Activated naive CD8-positive, alpha-beta T cell treated with anti-CD3 and anti-CD28 coated beads for 36 hours (primary cell): ENCODE measurements around the gene SUSD4. TPM values are rescaled to one million over a fixed set of nuclear protein-coding genes. Genes with fewer than 3 reads are reported as not detected.
"Not testable (repeated sequence)": the region's sequence is repeated elsewhere in the genome, so short reads cannot be mapped to it uniquely, and the experiment has no call there.

Experiments used
- DNase-seq: peaks from one replicate; pipeline ENCODE4 v3.0.0; 2021
- H3K27ac Mint-ChIP-seq: one replicate; pipeline ENCODE4 v1.8.0; 2022; ENCODE audit warnings: mild to moderate bottlenecking, moderate library complexity, mixed read lengths
- H3K27me3 Mint-ChIP-seq: one replicate; pipeline ENCODE4 v1.8.0; 2022; ENCODE audit warnings: mild to moderate bottlenecking, mixed read lengths
- H3K36me3 Mint-ChIP-seq: one replicate; pipeline ENCODE4 v1.8.0; 2021; ENCODE audit warnings: mild to moderate bottlenecking, mixed read lengths
- H3K4me1 Mint-ChIP-seq: one replicate; pipeline ENCODE4 v1.8.0; 2021; ENCODE audit warnings: mixed read lengths
- H3K4me3 Mint-ChIP-seq: one replicate; pipeline ENCODE4 v1.8.0; 2022; ENCODE audit warnings: mild to moderate bottlenecking, moderate library complexity, mixed read lengths
- H3K9me3 Mint-ChIP-seq: one replicate; pipeline ENCODE4 v1.8.0; 2022; ENCODE audit warnings: mixed read lengths
- total RNA-seq, 2 experiments: library from RNA; stranded (reverse); gene quantifications; one replicate each; pipeline ENCODE4 v1.2.3, GENCODE V29; 2021

The SUSD4 gene
- total RNA-seq, 2 experiments from 2014 or later, result 0.22 to 0.33 TPM

DNA sequence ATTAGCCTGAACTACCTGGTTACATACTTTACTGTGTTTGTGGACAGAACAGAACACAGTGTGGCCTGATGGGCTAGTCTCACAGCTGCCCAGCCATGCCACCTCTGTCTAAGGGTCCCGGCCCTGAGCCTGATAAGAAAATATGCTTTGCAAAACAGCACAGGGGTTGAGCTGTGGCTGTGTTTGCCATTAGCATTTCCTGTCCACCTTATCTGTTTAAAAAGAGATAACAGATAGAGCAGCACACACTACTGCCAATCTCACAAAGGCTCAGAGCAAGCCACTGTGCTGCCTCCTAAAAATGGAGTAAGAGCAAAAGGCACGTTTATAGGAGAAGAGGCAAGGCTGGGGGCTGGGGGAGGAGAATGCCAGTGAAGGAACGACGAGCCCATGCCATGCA lies 95.0 kb downstream of the SUSD4 start:
- no peak for DNase-seq
- no peak overlapping the region for H3K27ac Mint-ChIP-seq
- no peaks in the 10 kb centered on the region for H3K36me3 Mint-ChIP-seq
- no peak overlapping the region for H3K4me3 Mint-ChIP-seq
- no peaks in the 10 kb centered on the region for H3K9me3 Mint-ChIP-seq
- H3K27me3 Mint-ChIP-seq, result no peaks in the 10 kb centered on the region
- H3K4me1 Mint-ChIP-seq, result no peaks in the 10 kb centered on the region

DNA sequence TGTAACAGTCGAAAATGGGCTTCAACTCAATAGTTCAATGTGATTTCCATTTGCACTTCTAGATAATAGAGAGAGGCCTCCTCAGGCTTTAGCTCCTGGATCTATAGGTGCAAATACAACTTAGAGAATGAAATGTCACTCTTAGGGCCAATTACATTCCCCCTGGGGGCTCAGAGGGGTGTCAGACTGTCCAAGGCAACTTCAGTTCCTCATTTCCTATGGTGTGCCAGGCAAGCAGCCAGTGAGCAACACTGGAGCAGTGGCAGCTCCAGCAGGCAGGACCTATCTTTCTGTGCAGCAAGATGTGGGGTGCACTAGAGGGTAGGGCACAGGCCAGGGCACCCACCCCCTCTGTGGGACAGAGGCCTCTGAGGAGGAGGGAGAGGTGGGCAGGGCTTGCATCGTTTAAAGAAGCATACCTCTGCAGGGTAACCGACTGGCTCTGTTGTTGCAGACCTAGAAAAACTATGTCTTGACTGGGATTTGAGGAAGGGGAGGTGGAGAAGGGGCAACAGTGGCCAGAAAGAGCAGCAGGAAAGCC lies 97.3 kb downstream of the SUSD4 start:
- Mint-ChIP-seq H3K4me3 (no peak overlapping the region), H3K9me3 (no peaks in the 10 kb centered on the region), H3K36me3 (no peaks in the 10 kb centered on the region), H3K27me3 (no peaks in the 10 kb centered on the region), H3K4me1 (no peaks in the 10 kb centered on the region), H3K27ac (no peak overlapping the region)
- no peak for DNase-seq

DNA sequence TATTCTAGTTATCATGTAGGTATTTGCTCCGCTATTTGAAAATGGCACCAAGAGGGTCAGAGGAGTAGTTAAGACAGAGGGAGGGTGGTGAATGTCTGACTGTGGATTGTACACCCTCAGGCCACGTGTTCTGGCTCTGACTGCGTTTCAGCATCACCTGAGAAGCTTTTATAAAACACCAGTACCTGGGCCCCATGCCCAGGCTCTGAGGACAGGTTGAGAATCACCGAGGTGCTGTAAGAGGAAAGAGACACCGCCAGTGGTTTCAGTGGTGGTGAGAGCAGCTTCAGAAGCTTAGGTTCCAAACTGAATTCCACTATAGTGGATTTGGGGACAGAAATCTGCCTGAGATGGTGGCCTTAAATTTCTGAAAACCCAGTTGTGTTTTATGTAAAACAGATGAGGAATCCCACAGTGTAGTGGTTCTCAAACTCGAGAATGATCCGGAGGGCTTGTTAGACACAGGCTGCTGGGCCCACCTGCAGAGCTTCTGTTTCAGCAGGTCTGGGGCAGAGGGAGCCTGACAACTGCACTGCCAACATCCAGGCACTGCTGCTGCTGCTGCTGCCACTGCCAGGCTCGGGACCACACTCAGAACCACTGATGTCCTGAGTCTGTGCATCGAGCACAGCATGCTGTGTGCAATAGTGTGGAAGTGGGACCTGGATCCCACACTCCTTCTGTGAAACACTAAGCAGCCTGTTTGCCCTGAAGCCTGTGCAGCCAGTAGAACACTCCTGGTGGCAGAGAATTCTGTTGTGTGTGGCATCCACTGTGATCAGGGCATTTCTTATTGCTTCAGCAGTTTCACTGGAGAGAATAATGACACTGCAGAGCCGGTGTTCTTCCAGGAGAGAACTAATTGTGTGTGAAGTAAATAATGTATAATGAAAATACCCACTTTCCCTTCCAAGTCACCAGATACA lies 98.7 kb downstream of the SUSD4 start:
- no peaks in the 10 kb centered on the region for H3K27me3 Mint-ChIP-seq
- H3K27ac Mint-ChIP-seq, result no peak overlapping the region
- H3K9me3 Mint-ChIP-seq, result no peaks in the 10 kb centered on the region
- no peaks in the 10 kb centered on the region for H3K4me1 Mint-ChIP-seq
- no peak for DNase-seq
- H3K4me3 Mint-ChIP-seq, result no peak overlapping the region
- H3K36me3 Mint-ChIP-seq, result no peaks in the 10 kb centered on the region

DNA sequence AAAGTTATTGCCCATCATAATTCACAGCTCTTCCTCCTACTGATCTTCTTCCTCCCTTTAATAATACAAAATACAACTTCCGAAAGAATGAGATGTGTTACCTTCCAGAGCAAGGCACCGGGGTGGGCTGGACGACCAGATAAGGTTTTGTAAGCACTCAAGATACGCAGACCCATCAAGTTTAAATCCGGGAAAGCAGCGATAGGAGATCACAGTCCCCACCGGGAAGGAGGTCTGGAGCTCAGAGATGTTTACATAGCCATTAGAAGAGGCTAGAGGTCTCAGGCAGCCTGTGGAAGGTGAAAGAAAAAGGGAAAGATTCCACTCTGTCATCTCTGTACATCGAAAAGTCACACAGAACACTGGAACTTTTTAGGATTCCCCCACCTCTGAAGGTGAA lies 99.4 kb downstream of the SUSD4 start:
- Mint-ChIP-seq H3K9me3 (no peaks in the 10 kb centered on the region), H3K4me3 (no peak overlapping the region), H3K36me3 (no peaks in the 10 kb centered on the region), H3K27ac (no peak overlapping the region), H3K27me3 (no peaks in the 10 kb centered on the region), H3K4me1 (no peaks in the 10 kb centered on the region)
- DNase-seq, result no peak

DNA sequence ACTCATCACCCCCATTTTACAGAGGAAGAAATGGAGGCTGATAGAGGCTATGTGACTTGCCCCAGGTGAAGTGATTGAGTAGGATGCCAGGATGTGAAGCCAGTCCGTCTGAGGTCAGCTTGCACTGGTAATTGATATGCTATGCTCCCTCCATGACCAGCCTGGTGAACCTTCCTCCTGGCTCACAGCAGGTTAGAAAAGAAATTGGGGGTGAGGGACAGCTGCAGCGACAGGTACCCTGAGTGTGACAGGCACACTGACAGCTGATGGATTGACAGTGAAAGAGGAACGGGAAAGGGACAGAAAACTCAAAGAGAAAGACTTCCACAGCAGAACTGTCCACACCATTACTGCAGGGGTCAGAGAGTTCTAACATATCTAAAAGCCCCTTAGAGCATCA lies 102.1 kb downstream of the SUSD4 start:
- H3K4me1 Mint-ChIP-seq, result no peaks in the 10 kb centered on the region
- no peaks in the 10 kb centered on the region for H3K27me3 Mint-ChIP-seq
- no peak overlapping the region for H3K27ac Mint-ChIP-seq
- no peaks in the 10 kb centered on the region for H3K9me3 Mint-ChIP-seq
- DNase-seq, result no peak
- no peak overlapping the region for H3K4me3 Mint-ChIP-seq
- H3K36me3 Mint-ChIP-seq, result no peaks in the 10 kb centered on the region

DNA sequence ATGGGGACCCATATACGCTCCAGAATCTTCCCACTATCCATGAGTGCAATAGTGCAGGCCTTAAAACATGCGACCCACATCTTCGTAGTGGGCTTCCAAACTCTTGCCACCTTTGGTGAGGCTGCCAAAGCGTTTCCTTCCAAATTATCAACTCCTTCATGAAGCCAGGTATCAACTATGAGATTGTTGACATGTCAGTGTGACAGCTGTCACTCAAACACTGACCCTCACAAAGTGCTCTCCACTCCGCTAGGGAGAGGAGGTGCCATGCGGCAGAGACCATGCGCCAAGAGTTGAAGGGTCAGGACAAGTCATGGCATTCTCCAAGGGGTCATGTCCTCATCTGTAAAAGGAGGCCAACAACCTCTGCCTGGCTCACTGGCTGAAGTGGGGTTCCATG lies 103.3 kb downstream of the SUSD4 start:
- no peak overlapping the region for H3K27ac Mint-ChIP-seq

DNA sequence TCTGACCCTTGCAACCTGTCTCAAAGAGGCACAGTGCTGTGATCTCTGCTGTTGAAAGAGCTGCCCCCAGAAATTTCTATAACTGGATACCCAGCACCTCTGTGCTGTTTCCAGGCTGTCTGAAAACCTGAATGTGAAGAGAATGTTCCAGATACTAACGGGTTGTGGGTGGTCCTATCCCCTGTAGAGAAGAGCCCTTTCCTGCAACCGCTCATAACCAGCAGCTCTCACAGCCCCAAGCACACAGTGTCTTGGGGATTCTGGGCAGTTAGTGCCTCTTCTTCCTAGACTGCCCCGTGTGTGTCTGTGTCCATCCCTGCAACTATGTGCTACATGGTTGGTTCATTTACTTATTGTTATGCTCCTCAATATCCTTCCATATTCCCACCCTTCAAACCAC lies 104.5 kb downstream of the SUSD4 start:
- no peaks in the 10 kb centered on the region for H3K4me1 Mint-ChIP-seq

More for the DNA sequence above, 103.3 kb downstream of the SUSD4 start:
- H3K36me3 Mint-ChIP-seq, result no peaks in the 10 kb centered on the region
- no peak for DNase-seq
- H3K27me3 Mint-ChIP-seq, result no peaks in the 10 kb centered on the region
- no peaks in the 10 kb centered on the region for H3K9me3 Mint-ChIP-seq
- H3K4me1 Mint-ChIP-seq, result no peaks in the 10 kb centered on the region
- H3K4me3 Mint-ChIP-seq, result no peak overlapping the region

DNA sequence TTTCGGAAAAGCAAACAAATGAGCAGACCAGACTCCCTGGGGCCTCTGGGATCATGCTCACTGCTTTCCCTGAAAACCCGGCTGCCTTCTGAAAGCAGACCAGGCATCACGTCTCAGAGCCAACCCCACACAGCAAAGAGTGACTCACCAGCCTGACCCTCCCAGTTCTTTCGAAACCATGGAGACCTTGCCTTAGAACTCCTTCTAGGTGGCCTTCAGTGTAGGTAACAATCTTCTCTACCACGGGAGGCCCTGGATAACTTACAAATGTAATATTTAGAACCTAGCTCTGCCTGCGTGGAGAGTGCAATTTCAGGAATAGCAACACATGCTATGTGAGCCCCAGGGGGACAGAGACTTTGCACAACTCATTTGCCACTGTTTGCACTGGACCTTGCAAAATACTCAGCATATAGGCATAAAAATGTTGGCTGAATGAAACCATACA lies 105.2 kb downstream of the SUSD4 start:
- Mint-ChIP-seq H3K4me3 (no peak overlapping the region), H3K36me3 (no peaks in the 10 kb centered on the region), H3K4me1 (no peaks in the 10 kb centered on the region), H3K27me3 (no peaks in the 10 kb centered on the region), H3K27ac (no peak overlapping the region), H3K9me3 (no peaks in the 10 kb centered on the region)
- DNase-seq, result no peak

More for the DNA sequence above, 104.5 kb downstream of the SUSD4 start:
- H3K4me3 Mint-ChIP-seq, result no peak overlapping the region
- H3K27me3 Mint-ChIP-seq, result no peaks in the 10 kb centered on the region
- no peak for DNase-seq
- H3K9me3 Mint-ChIP-seq, result no peaks in the 10 kb centered on the region
- H3K27ac Mint-ChIP-seq, result no peak overlapping the region
- H3K36me3 Mint-ChIP-seq, result no peaks in the 10 kb centered on the region

DNA sequence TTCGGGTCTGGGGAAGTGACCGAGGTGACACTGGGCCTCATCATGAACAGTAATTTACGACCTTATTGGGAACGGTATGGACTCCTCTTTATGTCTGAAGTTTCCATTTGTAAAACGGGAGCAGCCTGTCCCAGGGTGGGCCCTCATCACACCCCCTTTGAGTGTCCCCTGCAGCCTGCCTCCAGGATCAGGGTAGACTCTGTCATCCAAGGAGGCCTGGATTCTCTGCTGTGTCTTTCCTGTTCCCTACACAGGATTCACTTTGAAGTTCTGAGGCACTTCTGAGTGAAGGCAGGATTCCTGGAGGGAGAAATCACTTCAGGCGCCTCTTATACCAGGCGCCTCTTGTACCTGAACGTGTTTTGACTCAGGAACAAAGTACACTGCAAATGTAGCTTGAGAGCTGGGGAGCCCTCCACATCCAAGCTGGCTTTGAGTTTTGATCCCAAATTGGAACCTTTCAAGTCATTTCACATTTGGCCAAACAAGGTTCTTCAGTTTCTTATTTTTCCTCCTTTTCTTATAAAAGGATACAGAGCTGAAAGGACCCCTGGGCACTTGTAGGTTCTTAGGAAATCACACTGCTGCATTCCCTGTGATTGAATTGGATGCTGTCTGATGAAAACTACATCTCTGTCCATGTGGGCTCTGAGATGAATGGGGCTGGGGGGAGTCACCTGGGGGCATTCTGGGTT lies 106.0 kb downstream of the SUSD4 start:
- H3K4me1 Mint-ChIP-seq, result no peaks in the 10 kb centered on the region
- no peak overlapping the region for H3K4me3 Mint-ChIP-seq
- no peak overlapping the region for H3K27ac Mint-ChIP-seq
- no peak for DNase-seq
- no peaks in the 10 kb centered on the region for H3K36me3 Mint-ChIP-seq
- no peaks in the 10 kb centered on the region for H3K9me3 Mint-ChIP-seq
- no peaks in the 10 kb centered on the region for H3K27me3 Mint-ChIP-seq

DNA sequence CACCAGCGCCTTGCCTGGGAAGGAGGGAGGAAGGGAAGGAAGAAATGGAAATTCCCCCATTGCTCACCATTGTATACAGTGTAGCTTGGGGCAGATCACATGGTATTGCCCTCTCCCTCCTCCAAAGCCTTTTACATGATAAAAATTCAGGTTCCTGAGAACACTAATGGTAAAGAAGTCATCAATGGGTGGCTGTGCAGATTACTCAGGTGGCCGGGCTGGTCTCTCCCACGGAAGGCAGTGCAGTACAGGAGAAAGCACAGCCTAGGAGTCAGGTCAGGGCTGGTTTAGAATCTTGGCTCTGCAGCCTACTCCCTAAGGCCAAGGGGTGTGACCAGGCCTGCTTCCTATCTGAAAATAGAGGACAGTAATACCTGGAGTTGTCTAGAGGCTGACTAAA lies 107.9 kb downstream of the SUSD4 start:
- DNase-seq, result no peak
- Mint-ChIP-seq H3K4me3 (no peak overlapping the region), H3K36me3 (no peaks in the 10 kb centered on the region), H3K27ac (no peak overlapping the region), H3K4me1 (no peaks in the 10 kb centered on the region), H3K27me3 (no peaks in the 10 kb centered on the region), H3K9me3 (no peaks in the 10 kb centered on the region)

DNA sequence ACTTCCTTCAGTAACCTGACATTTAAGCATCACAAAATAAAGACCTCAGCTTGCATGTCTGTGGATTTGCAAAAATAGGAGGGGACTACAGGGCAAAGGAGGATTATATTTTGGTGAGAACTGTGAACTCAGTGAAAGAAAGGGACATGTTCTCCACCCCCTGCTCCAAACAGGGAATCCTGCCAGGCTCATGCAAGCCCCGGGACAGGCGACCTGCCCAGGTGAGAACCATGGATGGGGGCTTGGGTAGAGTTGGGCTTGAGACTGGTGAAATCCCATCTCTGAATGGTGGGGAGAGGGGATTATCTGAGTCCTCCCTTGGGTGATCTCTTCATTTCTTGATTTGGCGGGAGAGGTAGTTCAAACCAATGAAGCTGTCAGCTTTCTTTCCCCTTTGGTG lies 110.1 kb downstream of the SUSD4 start:
- Mint-ChIP-seq H3K4me3 (no peak overlapping the region), H3K36me3 (no peaks in the 10 kb centered on the region), H3K9me3 (no peaks in the 10 kb centered on the region)

DNA sequence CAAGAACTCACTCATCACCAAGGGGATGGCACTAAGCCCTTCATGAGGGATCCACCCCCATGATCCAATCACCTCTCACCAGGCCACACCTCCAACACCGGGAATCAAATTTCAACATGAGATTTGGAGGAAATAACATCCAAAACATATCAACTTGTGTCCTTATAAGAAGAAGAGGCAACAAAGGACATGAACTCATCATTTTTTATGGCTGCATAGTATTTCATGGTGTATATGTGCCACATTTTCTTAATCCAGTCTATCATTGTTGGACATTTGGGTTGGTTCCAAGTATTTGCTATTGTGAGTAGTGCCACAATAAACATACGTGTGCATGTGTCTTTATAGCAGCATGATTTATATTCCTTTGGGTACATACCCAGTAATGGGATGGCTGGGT lies 112.6 kb downstream of the SUSD4 start:
- H3K27ac Mint-ChIP-seq, H3K36me3 Mint-ChIP-seq, H3K4me3 Mint-ChIP-seq, H3K27me3 Mint-ChIP-seq, H3K9me3 Mint-ChIP-seq, DNase-seq: not testable (repeated sequence)
- H3K4me1 Mint-ChIP-seq, result peaks cover 19% of the 10 kb centered on the region

More for the DNA sequence above, 110.1 kb downstream of the SUSD4 start:
- no peak for DNase-seq
- Mint-ChIP-seq H3K27me3 (no peaks in the 10 kb centered on the region), H3K27ac (no peak overlapping the region), H3K4me1 (peaks cover 8% of the 10 kb centered on the region)

DNA sequence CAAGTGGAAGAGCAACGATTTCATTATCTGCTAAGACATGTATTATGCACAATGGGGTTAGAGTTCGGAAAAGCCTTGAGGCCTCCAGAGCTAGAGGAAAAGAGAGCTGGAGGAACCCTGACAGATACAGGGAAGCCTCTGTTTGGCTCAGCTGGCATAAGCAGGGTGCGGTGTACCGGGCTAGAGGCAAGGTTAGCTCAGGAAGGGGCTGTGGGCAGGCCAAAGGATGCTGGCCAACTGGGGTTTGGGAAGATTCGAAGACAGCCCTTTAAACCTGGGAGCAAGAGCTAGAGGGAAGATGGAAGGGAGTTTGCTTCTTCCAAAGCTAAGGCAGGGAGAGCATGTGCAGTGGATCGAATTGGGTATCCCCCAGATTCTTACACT lies 113.4 kb downstream of the SUSD4 start:
- Mint-ChIP-seq H3K4me3 (no peak overlapping the region), H3K27me3 (no peaks in the 10 kb centered on the region), H3K36me3 (no peaks in the 10 kb centered on the region), H3K27ac (no peak overlapping the region), H3K9me3 (no peaks in the 10 kb centered on the region), H3K4me1 (peaks cover 19% of the 10 kb centered on the region)
- no peak for DNase-seq

DNA sequence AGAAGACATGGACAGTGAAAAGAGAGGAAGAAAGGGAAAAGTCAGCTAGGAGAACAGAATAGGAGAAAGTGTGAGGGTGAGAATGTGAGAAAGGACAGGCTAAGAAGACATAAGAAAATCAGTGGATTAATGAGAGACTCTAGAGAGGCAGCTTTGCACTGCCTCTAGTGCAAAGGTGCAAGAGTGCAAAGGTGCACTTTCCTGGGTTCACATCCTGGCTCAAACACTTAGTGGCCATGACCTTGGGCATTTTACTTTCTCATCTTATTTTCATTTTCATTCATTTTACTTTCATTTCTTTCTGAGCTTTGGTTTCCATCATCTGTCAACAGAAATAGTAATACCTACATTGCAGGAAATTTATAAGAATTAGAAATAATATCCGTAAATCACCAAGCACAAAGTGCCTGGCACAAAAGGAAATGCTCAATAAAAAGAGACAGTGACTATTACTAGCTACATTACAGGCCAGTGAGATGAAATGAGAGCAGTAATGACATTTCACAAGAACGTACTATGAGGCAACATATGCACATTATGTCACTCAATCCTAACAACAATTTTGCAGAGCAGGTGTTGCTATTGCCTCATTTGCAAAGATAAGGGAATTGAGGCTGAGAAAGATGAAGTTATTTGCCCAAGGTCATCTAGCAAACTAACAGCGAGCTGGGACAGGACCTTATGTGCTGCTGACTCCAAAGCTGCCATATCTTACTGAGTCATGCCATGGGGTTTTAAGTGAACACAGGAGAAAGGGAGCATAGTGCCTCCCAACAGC lies 113.9 kb downstream of the SUSD4 start:
- DNase-seq, result no peak
- no peak overlapping the region for H3K4me3 Mint-ChIP-seq
- H3K27me3 Mint-ChIP-seq, result no peaks in the 10 kb centered on the region
- H3K4me1 Mint-ChIP-seq, result peaks cover 24% of the 10 kb centered on the region
- H3K9me3 Mint-ChIP-seq, result no peaks in the 10 kb centered on the region
- H3K27ac Mint-ChIP-seq, result no peak overlapping the region
- no peaks in the 10 kb centered on the region for H3K36me3 Mint-ChIP-seq

DNA sequence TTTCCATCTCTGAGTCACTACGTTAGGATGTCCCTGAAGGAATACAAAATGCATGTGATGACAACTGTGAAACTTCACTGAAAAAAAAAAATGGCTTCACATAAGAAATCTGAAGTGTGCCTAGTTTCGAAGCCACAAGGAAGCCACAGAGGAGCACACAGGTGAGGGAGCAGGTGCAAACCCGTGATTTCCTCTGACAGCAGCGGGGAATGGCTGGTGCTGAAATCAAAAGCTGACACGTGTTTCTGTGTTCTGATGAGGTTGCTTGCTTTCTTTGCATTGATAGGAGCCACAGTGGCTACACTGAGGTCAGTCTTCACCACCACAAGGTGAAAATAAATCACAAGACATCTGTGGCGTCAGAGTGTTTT lies 115.2 kb downstream of the SUSD4 start:
- Mint-ChIP-seq H3K27me3 (no peaks in the 10 kb centered on the region), H3K27ac (no peak overlapping the region), H3K36me3 (no peaks in the 10 kb centered on the region), H3K9me3 (no peaks in the 10 kb centered on the region), H3K4me1 (peaks cover 34% of the 10 kb centered on the region), H3K4me3 (no peak overlapping the region)
- peak; percentile 28 for DNase-seq
